ENCODE data around the gene AQP11.

DNA sequence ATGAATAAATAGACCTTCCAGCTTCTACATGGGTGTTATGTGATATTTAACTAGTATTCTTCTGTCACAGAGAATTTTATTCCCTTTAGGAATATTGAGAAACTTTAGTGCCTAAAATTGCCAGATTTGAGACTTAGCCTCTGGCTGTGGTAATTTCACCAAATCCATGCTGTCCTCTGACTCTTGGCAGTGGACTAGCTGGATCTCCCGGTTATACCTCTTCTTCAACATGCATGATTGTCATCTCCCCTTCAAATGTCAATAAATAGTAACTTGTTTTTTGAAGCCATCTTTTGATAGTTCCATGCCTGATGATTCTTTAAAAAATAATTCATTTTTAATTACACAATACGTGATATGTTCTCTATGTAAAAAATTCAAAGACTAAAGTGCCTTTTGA is 8.4 kb downstream of the AQP11 start:
- TF ChIP-seq EP300 (IDR thresholded peaks at IDR 0.05), result no peak
- TF ChIP-seq, protein P1, sequence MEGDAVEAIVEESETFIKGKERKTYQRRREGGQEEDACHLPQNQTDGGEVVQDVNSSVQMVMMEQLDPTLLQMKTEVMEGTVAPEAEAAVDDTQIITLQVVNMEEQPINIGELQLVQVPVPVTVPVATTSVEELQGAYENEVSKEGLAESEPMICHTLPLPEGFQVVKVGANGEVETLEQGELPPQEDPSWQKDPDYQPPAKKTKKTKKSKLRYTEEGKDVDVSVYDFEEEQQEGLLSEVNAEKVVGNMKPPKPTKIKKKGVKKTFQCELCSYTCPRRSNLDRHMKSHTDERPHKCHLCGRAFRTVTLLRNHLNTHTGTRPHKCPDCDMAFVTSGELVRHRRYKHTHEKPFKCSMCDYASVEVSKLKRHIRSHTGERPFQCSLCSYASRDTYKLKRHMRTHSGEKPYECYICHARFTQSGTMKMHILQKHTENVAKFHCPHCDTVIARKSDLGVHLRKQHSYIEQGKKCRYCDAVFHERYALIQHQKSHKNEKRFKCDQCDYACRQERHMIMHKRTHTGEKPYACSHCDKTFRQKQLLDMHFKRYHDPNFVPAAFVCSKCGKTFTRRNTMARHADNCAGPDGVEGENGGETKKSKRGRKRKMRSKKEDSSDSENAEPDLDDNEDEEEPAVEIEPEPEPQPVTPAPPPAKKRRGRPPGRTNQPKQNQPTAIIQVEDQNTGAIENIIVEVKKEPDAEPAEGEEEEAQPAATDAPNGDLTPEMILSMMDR (IDR thresholded peaks at IDR 0.05), result no peak
- TF ChIP-seq POLR2A (IDR thresholded peaks at IDR 0.05), result no peak

Measured in suprapubic skin (tissue), 3 donors.